ENCODE data around the gene GRPEL2.

GRPEL2 gene

DNA sequence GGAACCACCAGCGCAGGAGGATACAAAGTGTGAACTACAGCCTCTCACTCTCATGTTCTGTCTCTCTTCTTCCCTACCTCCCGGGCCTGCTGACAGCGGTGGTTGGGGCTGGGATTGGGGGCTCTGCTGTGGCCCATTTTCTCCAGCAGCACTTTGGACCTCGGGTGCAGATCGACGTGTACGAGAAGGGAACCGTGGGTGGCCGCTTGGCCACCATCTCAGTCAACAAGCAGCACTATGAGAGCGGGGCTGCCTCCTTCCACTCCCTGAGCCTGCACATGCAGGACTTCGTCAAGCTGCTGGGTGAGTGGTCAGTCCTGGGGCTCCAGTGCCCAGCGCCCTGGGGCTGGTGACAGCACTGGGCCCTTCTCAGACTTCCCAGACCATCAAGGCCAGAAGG lies 17.2 kb downstream of the GRPEL2 start:
- no peak overlapping the region for H3K9ac ChIP-seq (ENCODE audit: low read depth, low read length)
- H3K9me3 ChIP-seq (ENCODE audit: control insufficient read depth, insufficient read depth, low read length), result no peaks in the 10 kb centered on the region
- H3K36me3 ChIP-seq (ENCODE audit: control insufficient read depth, insufficient read depth, low read length), result no peaks in the 10 kb centered on the region
- H3K4me1 ChIP-seq (ENCODE audit: control insufficient read depth, insufficient read depth, low read length), result peaks cover 2% of the 10 kb centered on the region
- H3K4me3 ChIP-seq (ENCODE audit: low read depth, low read length), result no peak overlapping the region
- peaks cover 4% of the 10 kb centered on the region for H3K27me3 ChIP-seq (ENCODE audit: control insufficient read depth, insufficient read depth, low read length)

DNA sequence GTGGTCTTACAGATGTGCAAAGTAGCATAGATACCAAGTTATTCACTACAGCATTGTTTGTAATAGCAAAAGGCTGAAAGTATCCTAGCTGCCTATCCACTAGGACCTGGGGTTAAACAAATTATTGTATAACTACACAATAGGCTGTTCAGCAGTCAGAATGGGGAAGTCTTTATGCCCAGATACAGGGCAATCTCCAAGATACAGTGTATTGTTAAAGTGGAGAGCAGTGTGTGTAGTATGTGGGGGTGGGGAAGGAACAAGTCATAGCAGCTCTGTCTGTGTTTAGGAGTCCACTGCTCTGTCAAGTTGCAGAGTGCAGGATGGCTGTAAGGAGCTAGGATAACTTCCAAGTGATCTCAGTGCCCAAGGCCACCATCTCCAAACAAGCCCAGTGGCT lies 18.1 kb downstream of the GRPEL2 start:
- H3K4me1 ChIP-seq (ENCODE audit: control insufficient read depth, insufficient read depth, low read length), result peaks cover 5% of the 10 kb centered on the region

DNA sequence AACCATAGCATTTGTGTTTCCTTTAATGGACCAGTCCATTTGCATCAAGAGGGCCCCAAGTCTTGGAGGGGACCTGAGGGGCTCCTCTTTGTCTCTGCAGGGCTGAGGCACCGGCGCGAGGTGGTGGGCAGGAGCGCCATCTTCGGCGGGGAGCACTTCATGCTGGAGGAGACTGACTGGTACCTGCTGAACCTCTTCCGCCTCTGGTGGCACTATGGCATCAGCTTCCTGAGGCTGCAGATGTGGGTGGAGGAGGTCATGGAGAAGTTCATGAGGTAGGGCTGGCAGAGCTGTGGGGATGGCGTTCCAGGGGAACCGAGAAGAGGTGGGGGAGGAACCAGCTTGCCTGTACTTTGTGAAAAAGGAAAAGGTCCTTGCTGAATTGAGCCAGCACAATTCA lies 18.6 kb downstream of the GRPEL2 start:
- no peak overlapping the region for H3K4me3 ChIP-seq (ENCODE audit: low read depth, low read length)
- no peak overlapping the region for H3K9ac ChIP-seq (ENCODE audit: low read depth, low read length)
- H3K27me3 ChIP-seq (ENCODE audit: control insufficient read depth, insufficient read depth, low read length), result no peaks in the 10 kb centered on the region
- H3K4me1 ChIP-seq (ENCODE audit: control insufficient read depth, insufficient read depth, low read length), result peaks cover 2% of the 10 kb centered on the region
- no peaks in the 10 kb centered on the region for H3K36me3 ChIP-seq (ENCODE audit: control insufficient read depth, insufficient read depth, low read length)
- no peaks in the 10 kb centered on the region for H3K9me3 ChIP-seq (ENCODE audit: control insufficient read depth, insufficient read depth, low read length)

More for the DNA sequence above, 18.1 kb downstream of the GRPEL2 start:
- H3K4me3 ChIP-seq (ENCODE audit: low read depth, low read length), result no peak overlapping the region
- H3K27me3 ChIP-seq (ENCODE audit: control insufficient read depth, insufficient read depth, low read length), result peaks cover 4% of the 10 kb centered on the region
- no peaks in the 10 kb centered on the region for H3K9me3 ChIP-seq (ENCODE audit: control insufficient read depth, insufficient read depth, low read length)
- no peak overlapping the region for H3K9ac ChIP-seq (ENCODE audit: low read depth, low read length)
- H3K36me3 ChIP-seq (ENCODE audit: control insufficient read depth, insufficient read depth, low read length), result no peaks in the 10 kb centered on the region

DNA sequence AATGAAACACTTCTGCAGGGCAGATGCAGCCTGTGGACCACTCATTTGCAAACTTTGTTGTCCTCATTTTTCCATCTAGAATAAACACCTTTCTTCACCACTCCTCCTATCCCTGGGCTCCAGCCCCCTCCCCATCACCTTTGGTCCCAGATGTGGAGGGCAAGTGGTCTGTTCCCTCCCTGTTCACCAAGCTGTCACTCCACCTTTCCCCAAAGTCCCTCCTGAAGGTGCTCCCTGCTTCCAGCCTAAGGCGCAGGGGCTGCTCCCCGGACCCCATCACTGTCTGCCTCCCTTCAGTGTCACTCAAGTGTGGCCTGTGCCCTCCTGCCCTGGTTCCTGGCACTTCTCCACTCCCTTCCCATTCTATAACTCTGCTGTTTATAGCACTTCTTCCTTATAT lies 19.4 kb downstream of the GRPEL2 start:
- peaks cover 2% of the 10 kb centered on the region for H3K4me1 ChIP-seq (ENCODE audit: control insufficient read depth, insufficient read depth, low read length)
- H3K36me3 ChIP-seq (ENCODE audit: control insufficient read depth, insufficient read depth, low read length), result no peaks in the 10 kb centered on the region
- no peak overlapping the region for H3K4me3 ChIP-seq (ENCODE audit: low read depth, low read length)
- H3K9me3 ChIP-seq (ENCODE audit: control insufficient read depth, insufficient read depth, low read length), result no peaks in the 10 kb centered on the region
- no peaks in the 10 kb centered on the region for H3K27me3 ChIP-seq (ENCODE audit: control insufficient read depth, insufficient read depth, low read length)
- H3K9ac ChIP-seq (ENCODE audit: low read depth, low read length), result no peak overlapping the region

DNA sequence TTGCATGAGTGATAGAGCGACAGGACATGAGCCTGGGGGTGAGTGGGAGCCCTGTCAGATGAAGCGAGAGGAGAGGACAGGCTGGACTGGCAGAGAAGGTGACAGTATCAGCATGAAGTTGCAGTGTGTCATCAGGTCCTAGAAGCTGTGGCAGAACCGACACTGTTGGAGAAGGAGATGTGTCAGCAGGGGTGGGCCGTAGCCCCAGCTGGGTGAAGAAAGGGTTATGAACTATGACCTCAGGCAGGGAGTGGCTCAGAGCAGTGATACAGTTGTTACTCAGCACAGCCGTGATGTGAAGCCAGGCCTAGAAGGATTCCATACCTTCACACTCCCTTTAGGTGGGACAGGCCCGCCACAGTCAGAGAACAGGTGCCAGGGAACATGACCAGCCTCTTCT lies 20.1 kb downstream of the GRPEL2 start:
- Histone ChIP-seq H3K4me3 (ENCODE audit: low read depth, low read length) (no peak overlapping the region), H3K4me1 (ENCODE audit: control insufficient read depth, insufficient read depth, low read length) (peaks cover 2% of the 10 kb centered on the region), H3K9me3 (ENCODE audit: control insufficient read depth, insufficient read depth, low read length) (no peaks in the 10 kb centered on the region), H3K27me3 (ENCODE audit: control insufficient read depth, insufficient read depth, low read length) (no peaks in the 10 kb centered on the region), H3K9ac (ENCODE audit: low read depth, low read length) (no peak overlapping the region), H3K36me3 (ENCODE audit: control insufficient read depth, insufficient read depth, low read length) (no peaks in the 10 kb centered on the region)

DNA sequence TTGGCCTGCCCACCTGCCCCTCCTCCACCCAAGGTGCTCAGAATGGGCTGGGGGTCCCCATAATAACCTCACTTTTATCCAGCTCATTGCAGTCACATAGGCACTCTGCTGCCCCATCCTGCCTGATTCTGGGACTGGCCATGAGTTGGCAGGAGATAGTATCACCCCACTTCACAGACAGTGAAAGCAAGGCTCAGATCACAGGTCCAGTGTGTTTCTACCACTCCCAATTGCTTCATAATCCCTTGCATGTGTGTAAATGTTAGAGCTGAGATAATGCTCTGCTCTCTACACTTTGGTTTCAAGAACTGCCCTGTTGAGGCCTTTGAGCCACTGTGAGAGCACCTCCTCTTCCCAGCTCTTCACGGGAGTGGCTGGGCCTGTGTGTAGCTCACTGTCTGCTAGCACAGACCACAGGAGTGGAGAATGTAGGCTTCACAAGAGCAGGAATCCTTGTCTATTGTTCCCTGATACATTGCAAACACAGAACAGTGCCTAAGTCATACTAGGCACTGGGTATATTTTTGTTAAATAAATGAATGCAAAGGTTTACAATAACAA lies 20.9 kb downstream of the GRPEL2 start:
- no peaks in the 10 kb centered on the region for H3K9me3 ChIP-seq (ENCODE audit: control insufficient read depth, insufficient read depth, low read length)
- no peak overlapping the region for H3K4me3 ChIP-seq (ENCODE audit: low read depth, low read length)
- H3K4me1 ChIP-seq (ENCODE audit: control insufficient read depth, insufficient read depth, low read length), result peaks cover 2% of the 10 kb centered on the region
- no peaks in the 10 kb centered on the region for H3K36me3 ChIP-seq (ENCODE audit: control insufficient read depth, insufficient read depth, low read length)
- H3K9ac ChIP-seq (ENCODE audit: low read depth, low read length), result no peak overlapping the region
- H3K27me3 ChIP-seq (ENCODE audit: control insufficient read depth, insufficient read depth, low read length), result no peaks in the 10 kb centered on the region

DNA sequence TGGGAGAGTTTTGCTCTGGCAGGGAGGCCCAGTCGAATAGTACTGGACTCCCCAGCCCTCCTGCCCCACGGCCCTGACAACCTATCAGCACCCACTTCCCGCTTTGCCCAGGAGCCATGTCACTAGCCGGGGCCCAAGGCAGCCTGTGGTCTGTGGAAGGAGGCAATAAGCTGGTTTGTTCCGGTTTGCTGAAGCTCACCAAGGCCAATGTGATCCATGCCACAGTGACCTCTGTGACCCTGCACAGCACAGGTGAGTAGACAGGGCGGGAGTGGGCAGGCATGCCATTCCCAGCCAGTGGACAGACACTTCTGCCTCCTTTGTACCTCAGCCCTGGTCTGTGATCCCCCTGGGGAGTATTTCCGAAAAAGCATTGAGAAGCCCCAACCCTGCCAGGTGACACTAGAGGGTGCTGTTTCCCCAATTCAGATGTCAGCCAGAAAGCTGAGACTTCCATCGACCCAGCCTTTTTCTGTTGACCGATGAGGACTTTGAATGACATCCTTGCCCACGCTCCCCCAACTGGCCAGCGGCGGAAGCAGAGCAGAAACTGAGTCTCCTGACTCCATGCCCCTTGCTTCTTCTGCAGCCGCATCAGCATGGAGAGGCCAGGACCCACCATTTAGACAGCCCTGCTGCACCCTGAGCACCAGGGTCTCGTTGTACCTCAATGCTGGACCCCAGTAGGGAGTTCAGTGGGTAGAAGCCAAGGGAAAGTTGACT lies 22.1 kb downstream of the GRPEL2 start:
- H3K9ac ChIP-seq (ENCODE audit: low read depth, low read length), result no peak overlapping the region
- peaks cover 2% of the 10 kb centered on the region for H3K4me1 ChIP-seq (ENCODE audit: control insufficient read depth, insufficient read depth, low read length)
- no peaks in the 10 kb centered on the region for H3K36me3 ChIP-seq (ENCODE audit: control insufficient read depth, insufficient read depth, low read length)
- no peaks in the 10 kb centered on the region for H3K9me3 ChIP-seq (ENCODE audit: control insufficient read depth, insufficient read depth, low read length)
- H3K4me3 ChIP-seq (ENCODE audit: low read depth, low read length), result no peak overlapping the region
- no peaks in the 10 kb centered on the region for H3K27me3 ChIP-seq (ENCODE audit: control insufficient read depth, insufficient read depth, low read length)

DNA sequence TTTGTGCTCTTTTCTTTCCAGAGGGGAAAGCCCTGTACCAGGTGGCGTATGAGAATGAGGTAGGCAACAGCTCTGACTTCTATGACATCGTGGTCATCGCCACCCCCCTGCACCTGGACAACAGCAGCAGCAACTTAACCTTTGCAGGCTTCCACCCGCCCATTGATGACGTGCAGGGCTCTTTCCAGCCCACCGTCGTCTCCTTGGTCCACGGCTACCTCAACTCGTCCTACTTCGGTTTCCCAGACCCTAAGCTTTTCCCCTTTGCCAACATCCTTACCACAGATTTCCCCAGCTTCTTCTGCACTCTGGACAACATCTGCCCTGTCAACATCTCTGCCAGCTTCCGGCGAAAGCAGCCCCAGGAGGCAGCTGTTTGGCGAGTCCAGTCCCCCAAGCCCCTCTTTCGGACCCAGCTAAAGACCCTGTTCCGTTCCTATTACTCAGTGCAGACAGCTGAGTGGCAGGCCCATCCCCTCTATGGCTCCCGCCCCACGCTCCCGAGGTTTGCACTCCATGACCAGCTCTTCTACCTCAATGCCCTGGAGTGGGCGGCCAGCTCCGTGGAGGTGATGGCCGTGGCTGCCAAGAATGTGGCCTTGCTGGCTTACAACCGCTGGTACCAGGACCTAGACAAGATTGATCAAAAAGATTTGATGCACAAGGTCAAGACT lies 22.8 kb downstream of the GRPEL2 start:
- Histone ChIP-seq H3K9me3 (ENCODE audit: control insufficient read depth, insufficient read depth, low read length) (no peaks in the 10 kb centered on the region), H3K4me3 (ENCODE audit: low read depth, low read length) (no peak overlapping the region), H3K9ac (ENCODE audit: low read depth, low read length) (no peak overlapping the region), H3K36me3 (ENCODE audit: control insufficient read depth, insufficient read depth, low read length) (no peaks in the 10 kb centered on the region), H3K27me3 (ENCODE audit: control insufficient read depth, insufficient read depth, low read length) (no peaks in the 10 kb centered on the region), H3K4me1 (ENCODE audit: control insufficient read depth, insufficient read depth, low read length) (peaks cover 2% of the 10 kb centered on the region)

DNA sequence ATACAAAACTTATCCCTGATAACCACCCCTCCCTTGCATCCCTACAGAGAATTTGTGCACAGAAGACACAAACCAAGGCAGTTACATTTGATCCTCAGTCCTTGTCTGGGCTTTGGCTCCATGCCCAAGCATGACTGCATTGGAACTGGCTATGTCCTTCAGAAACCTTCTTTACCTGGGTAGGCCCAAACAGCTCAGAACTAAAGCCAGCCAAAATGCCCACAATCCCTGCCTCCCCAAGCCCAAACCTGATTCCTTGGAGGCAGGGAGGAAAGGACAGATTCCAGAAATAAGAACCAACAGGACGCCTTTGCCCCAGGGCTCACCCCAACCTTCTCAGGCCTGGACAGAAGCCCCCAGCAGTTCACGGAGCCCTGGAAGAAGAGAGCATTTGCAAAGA lies 25.6 kb downstream of the GRPEL2 start:
- Histone ChIP-seq H3K27me3 (ENCODE audit: control insufficient read depth, insufficient read depth, low read length) (no peaks in the 10 kb centered on the region), H3K9ac (ENCODE audit: low read depth, low read length) (no peak overlapping the region), H3K4me1 (ENCODE audit: control insufficient read depth, insufficient read depth, low read length) (peaks cover 2% of the 10 kb centered on the region), H3K9me3 (ENCODE audit: control insufficient read depth, insufficient read depth, low read length) (no peaks in the 10 kb centered on the region), H3K4me3 (ENCODE audit: low read depth, low read length) (no peak overlapping the region), H3K36me3 (ENCODE audit: control insufficient read depth, insufficient read depth, low read length) (no peaks in the 10 kb centered on the region)

DNA sequence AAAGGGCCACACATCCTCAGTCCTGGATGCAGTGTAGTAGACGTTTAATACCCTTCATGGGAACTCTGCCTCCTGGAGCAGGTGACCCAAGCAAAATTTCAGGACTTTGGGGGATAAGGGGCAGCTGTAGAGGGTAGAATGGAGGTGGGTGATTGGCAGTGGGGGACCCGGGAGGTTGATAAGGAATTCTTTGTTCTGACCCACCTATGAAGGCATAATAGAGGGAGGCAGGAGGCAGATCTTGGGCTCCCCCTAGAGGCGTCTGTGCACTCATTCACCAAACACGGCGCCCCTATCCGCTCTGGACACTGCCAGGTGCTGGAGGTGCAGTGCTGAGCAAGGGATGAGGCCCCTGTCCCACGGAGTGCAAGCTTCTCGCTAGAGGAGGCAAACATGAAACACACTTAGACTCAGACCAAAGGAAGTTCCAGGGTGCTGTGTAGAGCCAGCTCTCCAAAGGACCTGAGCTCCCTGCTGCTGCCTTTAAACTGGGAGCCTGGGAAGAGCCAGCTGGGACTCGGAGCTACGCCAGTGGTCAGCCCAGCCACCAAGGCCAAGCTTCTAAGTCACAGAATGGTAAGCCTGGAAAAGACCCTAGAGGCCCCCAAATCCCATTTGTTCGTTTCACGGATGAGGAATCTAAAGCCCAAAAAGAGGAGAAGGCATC lies 26.1 kb downstream of the GRPEL2 start:
- H3K4me1 ChIP-seq (ENCODE audit: control insufficient read depth, insufficient read depth, low read length), result peaks cover 2% of the 10 kb centered on the region
- no peaks in the 10 kb centered on the region for H3K27me3 ChIP-seq (ENCODE audit: control insufficient read depth, insufficient read depth, low read length)
- H3K4me3 ChIP-seq (ENCODE audit: low read depth, low read length), result no peak overlapping the region
- H3K36me3 ChIP-seq (ENCODE audit: control insufficient read depth, insufficient read depth, low read length), result no peaks in the 10 kb centered on the region
- H3K9ac ChIP-seq (ENCODE audit: low read depth, low read length), result no peak overlapping the region
- H3K9me3 ChIP-seq (ENCODE audit: control insufficient read depth, insufficient read depth, low read length), result no peaks in the 10 kb centered on the region

DNA sequence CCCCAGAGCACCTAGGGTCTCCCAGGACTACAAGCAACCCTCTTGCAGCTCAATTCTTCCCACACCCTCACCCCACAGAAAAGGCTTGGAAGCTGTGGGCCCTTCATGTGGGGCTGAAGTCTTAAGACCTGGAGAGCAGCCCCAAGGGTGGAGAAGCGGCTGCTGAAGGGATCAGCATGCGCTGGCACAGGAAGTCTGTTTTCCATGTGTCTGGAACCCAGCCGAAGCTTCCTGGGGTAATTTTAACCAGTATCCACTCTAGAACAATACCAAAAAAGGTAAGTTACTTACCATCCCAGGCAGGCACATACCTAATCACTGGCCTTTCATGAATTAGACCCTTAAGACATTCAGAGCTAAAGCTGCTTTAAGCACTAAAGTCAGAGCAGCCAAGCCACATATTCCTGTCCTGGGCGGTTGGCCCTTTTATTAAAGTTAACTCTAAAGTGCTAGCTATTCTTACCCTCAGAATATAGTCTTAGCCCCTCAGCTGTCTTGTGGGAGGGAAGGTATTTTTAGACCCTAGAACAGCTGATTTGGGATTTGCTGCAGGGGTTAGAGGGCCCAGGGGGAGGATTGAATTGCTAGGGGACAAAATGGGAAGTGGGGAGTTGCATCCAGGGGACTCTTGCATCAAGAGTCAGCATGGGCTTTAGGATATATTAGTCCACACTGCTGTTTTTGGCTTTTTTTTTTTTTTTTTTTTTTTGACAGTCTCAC lies 26.9 kb downstream of the GRPEL2 start:
- Histone ChIP-seq H3K4me1 (ENCODE audit: control insufficient read depth, insufficient read depth, low read length) (peaks cover 2% of the 10 kb centered on the region), H3K9me3 (ENCODE audit: control insufficient read depth, insufficient read depth, low read length) (no peaks in the 10 kb centered on the region), H3K36me3 (ENCODE audit: control insufficient read depth, insufficient read depth, low read length) (no peaks in the 10 kb centered on the region), H3K9ac (ENCODE audit: low read depth, low read length) (no peak overlapping the region), H3K4me3 (ENCODE audit: low read depth, low read length) (no peak overlapping the region), H3K27me3 (ENCODE audit: control insufficient read depth, insufficient read depth, low read length) (no peaks in the 10 kb centered on the region)
